GM23338 (cell line): ENCODE results near the gene CD276. TPM values are rescaled to one million over a fixed set of nuclear protein-coding genes. Genes with fewer than 3 reads are reported as not detected.

ENCODE experiments used
- ATAC-seq: fragments of 200-7000 bp; cut with Tn5 transposase; 3 replicates; pipeline ENCODE4 v1.9.1; 2020
- DNase-seq: peaks from one replicate; pipeline ENCODE4 v3.0.0-alpha.2; 2015; ENCODE audit warnings: low spot score
- H2AFZ ChIP-seq: fragments of 200-600 bp; sonication (generic); 2 replicates; pipeline ENCODE4 v1.8.0; 2016; ENCODE audit warnings: antibody characterized with exemption, mild to moderate bottlenecking, moderate library complexity
- H3F3A ChIP-seq: fragments of 200-600 bp; sonication (generic); replicated peaks from 2 replicates; pipeline ENCODE4 v1.8.0; 2017; ENCODE audit warnings: antibody characterized with exemption, mixed run types, low read depth
- H3K27ac ChIP-seq: fragments of 200-600 bp; sonication (generic); 2 replicates; pipeline ENCODE4 v1.6.1; 2016; ENCODE audit warnings: low read depth
- H3K27me3 ChIP-seq: fragments of 200-600 bp; sonication (generic); 2 replicates; pipeline ENCODE4 v1.8.0; 2016; ENCODE audit warnings: mild to moderate bottlenecking, mixed run types, moderate library complexity; ENCODE audit not compliant: insufficient read depth
- H3K36me3 ChIP-seq: fragments of 200-600 bp; sonication (generic); 2 replicates; pipeline ENCODE4 v1.8.0; 2016; ENCODE audit warnings: mild to moderate bottlenecking; ENCODE audit not compliant: insufficient read depth
- H3K4me1 ChIP-seq: fragments of 200-600 bp; sonication (generic); 2 replicates; pipeline ENCODE4 v1.8.0; 2016; ENCODE audit warnings: mild to moderate bottlenecking, moderate library complexity; ENCODE audit not compliant: insufficient read depth
- H3K4me2 ChIP-seq: fragments of 200-600 bp; sonication (generic); 2 replicates; pipeline ENCODE4 v1.7.1; 2017; ENCODE audit warnings: mixed run types
- H3K4me3 ChIP-seq: fragments of 200-600 bp; sonication (generic); 2 replicates; pipeline ENCODE4 v1.6.1; 2016; ENCODE audit warnings: mixed run types
- H3K79me2 ChIP-seq: fragments of 200-600 bp; sonication (generic); replicated peaks from 2 replicates; pipeline ENCODE4 v1.8.0; 2017; ENCODE audit warnings: mild to moderate bottlenecking; ENCODE audit not compliant: insufficient read depth
- H3K9me2 ChIP-seq: fragments of 200-600 bp; sonication (generic); 2 replicates; pipeline ENCODE4 v1.8.0; 2017; ENCODE audit not compliant: insufficient read depth
- H4K20me1 ChIP-seq: fragments of 200-600 bp; sonication (generic); replicated peaks from 2 replicates; pipeline ENCODE4 v1.8.0; 2017; ENCODE audit warnings: mild to moderate bottlenecking; ENCODE audit not compliant: insufficient read depth
- H3K27ac Mint-ChIP-seq: 2 replicates; pipeline ENCODE4 v1.8.0; 2020; ENCODE audit warnings: inconsistent platforms, mild to moderate bottlenecking, moderate library complexity, mixed read lengths
- H3K27me3 Mint-ChIP-seq: 3 replicates; pipeline ENCODE4 v1.8.0; 2022; ENCODE audit warnings: low read depth, mild to moderate bottlenecking, moderate library complexity, mixed read lengths, inconsistent platforms; ENCODE audit not compliant: insufficient read depth, poor library complexity
- H3K36me3 Mint-ChIP-seq: 3 replicates; pipeline ENCODE4 v1.8.0; 2021; ENCODE audit warnings: low read depth, mild to moderate bottlenecking, inconsistent platforms, moderate library complexity, mixed read lengths
- H3K4me1 Mint-ChIP-seq: 3 replicates; pipeline ENCODE4 v1.8.0; 2020; ENCODE audit warnings: mild to moderate bottlenecking, inconsistent platforms, mixed read lengths
- H3K4me3 Mint-ChIP-seq: 3 replicates; pipeline ENCODE4 v1.8.0; 2021; ENCODE audit warnings: moderate library complexity, mild to moderate bottlenecking, inconsistent platforms, mixed read lengths
- H3K9me3 Mint-ChIP-seq: 3 replicates; pipeline ENCODE4 v1.8.0; 2020; ENCODE audit warnings: moderate library complexity, mild to moderate bottlenecking, inconsistent platforms, mixed read lengths
- CTCF ChIP-seq, 2 experiments: fragments of 200-600 bp in 1 of 2; sonication (generic) in 1 of 2; conservative IDR thresholded peaks; 2 replicates each; pipeline versions ENCODE4 v1.5.1 to v1.6.1; 2016 to 2017; ENCODE audit warnings: antibody characterized with exemption in 2 of 2, low read depth in 2 of 2, mild to moderate bottlenecking in 2 of 2, moderate library complexity in 1 of 2
- ETS1 ChIP-seq: IDR thresholded peaks from 2 replicates; pipeline ENCODE4 v1.6.1; 2016; ENCODE audit warnings: antibody characterized with exemption
- EZH2 ChIP-seq: fragments of 200-600 bp; sonication (generic); IDR thresholded peaks from one replicate; pipeline ENCODE4 v1.8.0; 2017; ENCODE audit warnings: antibody characterized with exemption, mild to moderate bottlenecking, low read depth; ENCODE audit not compliant: unreplicated experiment
- REST ChIP-seq: IDR thresholded peaks from one replicate; pipeline ENCODE4 v1.6.1; 2018; ENCODE audit warnings: antibody characterized with exemption; ENCODE audit not compliant: unreplicated experiment
- STAT1 ChIP-seq: IDR thresholded peaks from one replicate; pipeline ENCODE4 v1.6.1; 2016; ENCODE audit warnings: antibody characterized with exemption; ENCODE audit not compliant: unreplicated experiment
- ZNF114 ChIP-seq: fragments of 250-450 bp; sonication (Bioruptor Pico); IDR thresholded peaks from 2 replicates; pipeline ENCODE4 v1.5.0; 2020; ENCODE audit warnings: mild to moderate bottlenecking, moderate library complexity
- ZNF462 ChIP-seq: fragments of 250-450 bp; sonication (Bioruptor Pico); IDR thresholded peaks from 2 replicates; pipeline ENCODE4 v1.5.0; 2020; ENCODE audit warnings: mild to moderate bottlenecking, moderate library complexity
- polyA plus RNA-seq: library from polyadenylated mRNA; unstranded; fragments of >200 nt; fragmentation: Nextera tagmentation; extraction: Ambion mirVana; gene quantifications from 2 replicates; pipeline ENCODE4 v1.2.1, GENCODE V29; 2016
- total RNA-seq: library from RNA; depleted of rRNA; stranded (reverse); fragments of >200 nt; shearing (Covaris generic); gene quantifications from 2 replicates; pipeline ENCODE4 v1.2.3, GENCODE V29; 2014

The CD276 gene
- total and polyA plus RNA-seq, 2 experiments from 2014 or later = 60.9 to 158 TPM

GRCh38 chr15:73746261-73746660, 62.1 kb downstream of the CD276 start (continued):
- TF ChIP-seq ZNF462 (no peak), CTCF (conservative IDR thresholded peaks at IDR 0.05; ENCODE audit: low read depth in 2 of 2) (no peak), ETS1 (no peak)

GRCh38 chr15:73746883-73747282, 62.7 kb downstream of the CD276 start:
- Mint-ChIP-seq H3K4me1 (peaks cover 51% of the 10 kb centered on the region), H3K36me3 (no peaks in the 10 kb centered on the region; the same call in 2 of the 3 replicates), H3K27ac (no peak overlapping the region), H3K9me3 (no peaks in the 10 kb centered on the region), H3K4me3 (no peak overlapping the region), H3K27me3 (peaks cover 19% of the 10 kb centered on the region)
- H3K4me1 ChIP-seq = peaks cover 23% of the 10 kb centered on the region
- H3F3A ChIP-seq = no peaks in the 10 kb centered on the region
- no peak overlapping the region for H3K4me2 ChIP-seq
- no peak overlapping the region for H3K4me3 ChIP-seq
- H3K36me3 ChIP-seq = no peaks in the 10 kb centered on the region
- peaks cover 4% of the 10 kb centered on the region; the same call in 1 of the 2 replicates for H3K27me3 ChIP-seq
- H3K9me2 ChIP-seq = no peaks in the 10 kb centered on the region
- ATAC-seq = no peak
- no peaks in the 10 kb centered on the region for H3K79me2 ChIP-seq
- DNase-seq = no peak
- no peak overlapping the region for H3K27ac ChIP-seq
- H2AFZ ChIP-seq = no peak overlapping the region
- no peaks in the 10 kb centered on the region for H4K20me1 ChIP-seq
- TF ChIP-seq ZNF114 = no peak
- no peak for TF ChIP-seq ETS1
- TF ChIP-seq STAT1 = no peak
- no peak for TF ChIP-seq REST
- TF ChIP-seq EZH2 = no peak
